ENCODE results near the gene RBM48.

DNA sequence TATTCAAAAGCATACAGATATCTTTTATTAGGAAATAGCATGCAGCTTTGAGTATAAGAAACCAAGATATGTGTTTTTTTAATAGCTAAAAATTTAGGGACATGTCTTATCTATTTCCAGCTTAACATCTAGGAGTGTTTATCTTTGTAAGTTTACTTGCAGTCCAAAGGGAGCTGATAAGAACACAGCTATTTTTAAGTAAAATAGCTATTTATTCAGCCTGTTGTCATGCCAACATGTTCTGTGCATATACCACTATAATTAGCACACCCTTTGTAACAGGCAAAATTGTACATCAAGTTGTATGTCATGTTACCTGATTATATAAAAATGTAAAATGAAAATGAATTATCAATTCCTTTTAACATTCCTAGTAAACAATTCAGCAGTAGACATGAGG is 32.0 kb downstream of the RBM48 start:
- TF ChIP-seq EP300 (IDR thresholded peaks at IDR 0.05; ENCODE audit: borderline replicate concordance) (no peak), TAF1 (IDR thresholded peaks at IDR 0.05; ENCODE audit: low read depth) (no peak), CEBPB (IDR thresholded peaks at IDR 0.05) (no peak), CREB1 (IDR thresholded peaks at IDR 0.05; ENCODE audit: low read depth) (no peak), RAD21 (IDR thresholded peaks at IDR 0.05; ENCODE audit: low read depth) (no peak)
- TF ChIP-seq, protein P1, sequence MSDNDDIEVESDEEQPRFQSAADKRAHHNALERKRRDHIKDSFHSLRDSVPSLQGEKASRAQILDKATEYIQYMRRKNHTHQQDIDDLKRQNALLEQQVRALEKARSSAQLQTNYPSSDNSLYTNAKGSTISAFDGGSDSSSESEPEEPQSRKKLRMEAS (IDR thresholded peaks at IDR 0.05), result no peak
- TF ChIP-seq, protein P2, sequence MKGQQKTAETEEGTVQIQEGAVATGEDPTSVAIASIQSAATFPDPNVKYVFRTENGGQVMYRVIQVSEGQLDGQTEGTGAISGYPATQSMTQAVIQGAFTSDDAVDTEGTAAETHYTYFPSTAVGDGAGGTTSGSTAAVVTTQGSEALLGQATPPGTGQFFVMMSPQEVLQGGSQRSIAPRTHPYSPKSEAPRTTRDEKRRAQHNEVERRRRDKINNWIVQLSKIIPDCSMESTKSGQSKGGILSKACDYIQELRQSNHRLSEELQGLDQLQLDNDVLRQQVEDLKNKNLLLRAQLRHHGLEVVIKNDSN (IDR thresholded peaks at IDR 0.05), result no peak
- TF ChIP-seq, protein P3, sequence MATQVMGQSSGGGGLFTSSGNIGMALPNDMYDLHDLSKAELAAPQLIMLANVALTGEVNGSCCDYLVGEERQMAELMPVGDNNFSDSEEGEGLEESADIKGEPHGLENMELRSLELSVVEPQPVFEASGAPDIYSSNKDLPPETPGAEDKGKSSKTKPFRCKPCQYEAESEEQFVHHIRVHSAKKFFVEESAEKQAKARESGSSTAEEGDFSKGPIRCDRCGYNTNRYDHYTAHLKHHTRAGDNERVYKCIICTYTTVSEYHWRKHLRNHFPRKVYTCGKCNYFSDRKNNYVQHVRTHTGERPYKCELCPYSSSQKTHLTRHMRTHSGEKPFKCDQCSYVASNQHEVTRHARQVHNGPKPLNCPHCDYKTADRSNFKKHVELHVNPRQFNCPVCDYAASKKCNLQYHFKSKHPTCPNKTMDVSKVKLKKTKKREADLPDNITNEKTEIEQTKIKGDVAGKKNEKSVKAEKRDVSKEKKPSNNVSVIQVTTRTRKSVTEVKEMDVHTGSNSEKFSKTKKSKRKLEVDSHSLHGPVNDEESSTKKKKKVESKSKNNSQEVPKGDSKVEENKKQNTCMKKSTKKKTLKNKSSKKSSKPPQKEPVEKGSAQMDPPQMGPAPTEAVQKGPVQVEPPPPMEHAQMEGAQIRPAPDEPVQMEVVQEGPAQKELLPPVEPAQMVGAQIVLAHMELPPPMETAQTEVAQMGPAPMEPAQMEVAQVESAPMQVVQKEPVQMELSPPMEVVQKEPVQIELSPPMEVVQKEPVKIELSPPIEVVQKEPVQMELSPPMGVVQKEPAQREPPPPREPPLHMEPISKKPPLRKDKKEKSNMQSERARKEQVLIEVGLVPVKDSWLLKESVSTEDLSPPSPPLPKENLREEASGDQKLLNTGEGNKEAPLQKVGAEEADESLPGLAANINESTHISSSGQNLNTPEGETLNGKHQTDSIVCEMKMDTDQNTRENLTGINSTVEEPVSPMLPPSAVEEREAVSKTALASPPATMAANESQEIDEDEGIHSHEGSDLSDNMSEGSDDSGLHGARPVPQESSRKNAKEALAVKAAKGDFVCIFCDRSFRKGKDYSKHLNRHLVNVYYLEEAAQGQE (IDR thresholded peaks at IDR 0.05; ENCODE audit: low read depth), result no peak
